Neuronal stem cell (in vitro differentiated cells): ENCODE data around the gene LYL1.

Source experiments
- DNase-seq: peaks from one replicate; pipeline ENCODE4 v3.0.0-alpha.2; 2013; ENCODE audit warnings: low spot score
- H2AFZ ChIP-seq: one replicate; pipeline ENCODE4 v1.6.1; 2013; ENCODE audit warnings: mild to moderate bottlenecking, low read length, inconsistent platforms
- H2AK5ac ChIP-seq: 2 replicates; pipeline ENCODE4 v1.6.1; 2013; ENCODE audit warnings: low read depth, mild to moderate bottlenecking, inconsistent platforms, low read length, moderate library complexity, mixed read lengths
- H2BK120ac ChIP-seq: 2 replicates; pipeline ENCODE4 v1.6.1; 2013; ENCODE audit warnings: low read depth, mild to moderate bottlenecking, inconsistent platforms, low read length, moderate library complexity, mixed read lengths
- H2BK12ac ChIP-seq: one replicate; pipeline ENCODE4 v1.6.1; 2013; ENCODE audit warnings: low read length, inconsistent platforms
- H2BK15ac ChIP-seq: 2 replicates; pipeline ENCODE4 v1.6.1; 2013; ENCODE audit warnings: mild to moderate bottlenecking, low read length, inconsistent platforms, mixed read lengths
- H2BK5ac ChIP-seq: one replicate; pipeline ENCODE4 v1.6.1; 2013; ENCODE audit warnings: inconsistent platforms, mild to moderate bottlenecking, low read length, moderate library complexity
- H3K14ac ChIP-seq: one replicate; pipeline ENCODE4 v1.6.1; 2013; ENCODE audit warnings: low read length, inconsistent platforms
- H3K18ac ChIP-seq: 2 replicates; pipeline ENCODE4 v1.6.1; 2013; ENCODE audit warnings: low read length, inconsistent platforms
- H3K23ac ChIP-seq: 2 replicates; pipeline ENCODE4 v1.6.1; 2013; ENCODE audit warnings: low read depth, mild to moderate bottlenecking, mixed read lengths, low read length, inconsistent platforms; ENCODE audit not compliant: poor library complexity
- H3K27ac ChIP-seq: replicated peaks from 3 replicates; pipeline ENCODE4 v1.5.1; 2013; ENCODE audit warnings: low read length, inconsistent platforms
- H3K27me3 ChIP-seq, 3 experiments: 2 replicates each; pipeline ENCODE4 v1.6.1; 2013; ENCODE audit warnings: low read length in 3 of 3, mild to moderate bottlenecking in 2 of 3, inconsistent platforms in 1 of 3, low read depth in 1 of 3, mixed read lengths in 1 of 3, moderate library complexity in 1 of 3; ENCODE audit not compliant: control insufficient read depth in 3 of 3, insufficient read depth in 3 of 3
- H3K36me3 ChIP-seq, 2 donors: replicated peaks in 1 of 2; 2 replicates each; pipeline ENCODE4 v1.6.1; 2013; ENCODE audit warnings: low read length in 2 of 2; ENCODE audit not compliant: control insufficient read depth in 2 of 2, insufficient read depth in 2 of 2
- H3K4ac ChIP-seq: 2 replicates; pipeline ENCODE4 v1.6.1; 2013; ENCODE audit warnings: inconsistent platforms, mild to moderate bottlenecking, low read length, moderate library complexity
- H3K4me1 ChIP-seq, 2 donors: 1 replicate in 1 of 2; 2 replicates in 1 of 2; pipeline ENCODE4 v1.6.1; 2013; ENCODE audit warnings: low read length in 2 of 2, low read depth in 1 of 2; ENCODE audit not compliant: control insufficient read depth in 2 of 2, insufficient read depth in 1 of 2
- H3K4me2 ChIP-seq: one replicate; pipeline ENCODE4 v1.6.1; 2013; ENCODE audit warnings: mild to moderate bottlenecking, low read length, inconsistent platforms; ENCODE audit not compliant: insufficient read depth, poor library complexity, severe bottlenecking
- H3K4me3 ChIP-seq, 2 donors: 2 replicates each; pipeline ENCODE4 v1.5.1; 2013; ENCODE audit warnings: low read length in 2 of 2, mild to moderate bottlenecking in 2 of 2, inconsistent platforms in 1 of 2, moderate library complexity in 1 of 2
- H3K79me1 ChIP-seq: one replicate; pipeline ENCODE4 v1.6.1; 2013; ENCODE audit warnings: low read depth, mild to moderate bottlenecking, inconsistent platforms, low read length, moderate library complexity
- H3K9ac ChIP-seq: one replicate; pipeline ENCODE4 v1.6.1; 2013; ENCODE audit warnings: mild to moderate bottlenecking, low read depth, low read length, inconsistent platforms; ENCODE audit not compliant: poor library complexity
- H3K9me3 ChIP-seq, 2 donors: replicated peaks in 1 of 2; 2 replicates each; pipeline versions ENCODE3 to v1.6.1; 2013; ENCODE audit warnings: low read length in 2 of 2, mild to moderate bottlenecking in 2 of 2, inconsistent platforms in 1 of 2, low read depth in 1 of 2, mixed read lengths in 1 of 2, moderate library complexity in 1 of 2; ENCODE audit not compliant: control insufficient read depth in 2 of 2, insufficient read depth in 1 of 2
- H4K8ac ChIP-seq: one replicate; pipeline ENCODE4 v1.6.1; 2013; ENCODE audit warnings: low read depth, mild to moderate bottlenecking, inconsistent platforms, low read length, moderate library complexity
- H4K91ac ChIP-seq: one replicate; pipeline ENCODE4 v1.6.1; 2013; ENCODE audit warnings: low read length, low read depth, mild to moderate bottlenecking, inconsistent platforms; ENCODE audit not compliant: poor library complexity
- WGBS, 2 donors: extraction: QIAGEN DNeasy Blood & Tissue Kit; methylation state at CpG; one replicate each; pipeline ENCODE4 v1.1.7; 2013; ENCODE audit warnings: missing lambda C conversion rate in 2 of 2, mixed read lengths in 1 of 2; ENCODE audit not compliant: insufficient read length in 2 of 2, insufficient replicate concordance in 1 of 2; ENCODE audit errors: extremely low coverage in 2 of 2; 5-methylcytosine and 5-hydroxymethylcytosine counted together

LYL1 gene

GRCh38 chr19:13091400-13092157 is 11.1 kb downstream of the LYL1 start:
- Histone ChIP-seq H2BK15ac (peak overlapping the region; percentile 77), H3K4ac (no peak overlapping the region), H3K14ac (no peak overlapping the region), H3K23ac (peak overlapping the region; percentile 76), H3K27ac (no peak overlapping the region), H2BK5ac (no peak overlapping the region), H3K27me3 (peaks cover 0 to 92% (median 28%) of the 10 kb centered on the region in 3 experiments), H3K36me3 (no peaks in the 10 kb centered on the region), H4K8ac (no peak overlapping the region), H3K79me1 (no peaks in the 10 kb centered on the region), H3K4me2 (no peak overlapping the region), H3K4me3 (no peak overlapping the region), H2BK120ac (no peak overlapping the region), H2BK12ac (no peak overlapping the region), H2AFZ (no peak overlapping the region), H3K18ac (peak overlapping the region; percentile 24), H3K4me1 (peaks cover 24 to 42% of the 10 kb centered on the region in 2 donors), H3K9ac (no peak overlapping the region), H2AK5ac (no peak overlapping the region), H3K9me3 (no peaks in the 10 kb centered on the region), H4K91ac (no peak overlapping the region)
- no CpG with 5 or more reads among the region's 25 CpGs for WGBS, 2 donors
- DNase-seq: no peak

DNA sequence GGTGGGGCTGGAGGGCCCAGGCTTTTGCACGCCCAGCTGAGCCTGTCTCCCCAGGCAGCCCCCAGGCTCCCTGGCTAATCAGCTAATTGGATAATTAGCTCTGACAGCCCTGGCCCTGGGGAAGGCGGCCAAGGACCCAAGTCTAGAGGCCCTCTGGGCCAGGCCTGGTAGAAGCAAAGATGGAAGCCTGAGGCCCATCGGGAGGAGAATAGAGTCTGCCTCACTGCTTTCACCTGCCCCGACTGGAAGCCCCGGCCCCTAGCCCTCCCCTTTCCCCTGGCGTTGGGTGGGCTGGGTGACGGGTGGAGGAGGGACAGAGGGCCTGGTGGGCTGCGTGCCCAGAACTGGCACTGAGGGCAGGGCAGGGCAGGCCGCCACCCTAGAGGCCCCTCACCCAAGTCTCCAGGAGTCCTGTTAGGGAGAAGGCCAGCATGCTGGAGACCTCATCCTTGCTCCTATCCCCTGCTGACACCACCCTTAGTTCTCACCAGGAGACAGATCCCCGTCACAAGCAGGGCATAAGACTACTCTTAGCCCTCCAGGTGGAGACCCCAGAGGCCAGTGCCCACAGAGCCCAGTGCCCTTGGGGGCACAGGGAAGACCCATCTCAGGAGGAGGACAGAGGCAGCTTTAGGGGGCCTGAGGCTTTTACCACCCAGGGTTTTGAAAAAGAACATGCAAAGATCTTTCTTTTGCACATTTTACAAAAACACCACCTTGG is 12.0 kb downstream of the LYL1 start:
- Histone ChIP-seq H3K14ac (no peak overlapping the region), H3K4me2 (no peak overlapping the region), H3K23ac (no peak overlapping the region), H3K18ac (no peak overlapping the region), H3K36me3 (no peaks in the 10 kb centered on the region), H3K9ac (no peak overlapping the region), H3K9me3 (no peaks in the 10 kb centered on the region), H4K91ac (no peak overlapping the region), H2AFZ (no peak overlapping the region), H2BK15ac (no peak overlapping the region), H2BK5ac (no peak overlapping the region), H2BK120ac (no peak overlapping the region), H4K8ac (no peak overlapping the region), H3K27ac (no peak overlapping the region), H2BK12ac (no peak overlapping the region), H3K79me1 (no peaks in the 10 kb centered on the region), H3K27me3 (peaks cover 0 to 92% (median 27%) of the 10 kb centered on the region in 3 experiments), H3K4ac (no peak overlapping the region), H3K4me1 (peaks cover 24 to 34% of the 10 kb centered on the region in 2 donors), H2AK5ac (no peak overlapping the region), H3K4me3 (no peak overlapping the region)
- WGBS, 2 donors: no CpG with 5 or more reads among the region's 10 CpGs
- no peak for DNase-seq

DNA sequence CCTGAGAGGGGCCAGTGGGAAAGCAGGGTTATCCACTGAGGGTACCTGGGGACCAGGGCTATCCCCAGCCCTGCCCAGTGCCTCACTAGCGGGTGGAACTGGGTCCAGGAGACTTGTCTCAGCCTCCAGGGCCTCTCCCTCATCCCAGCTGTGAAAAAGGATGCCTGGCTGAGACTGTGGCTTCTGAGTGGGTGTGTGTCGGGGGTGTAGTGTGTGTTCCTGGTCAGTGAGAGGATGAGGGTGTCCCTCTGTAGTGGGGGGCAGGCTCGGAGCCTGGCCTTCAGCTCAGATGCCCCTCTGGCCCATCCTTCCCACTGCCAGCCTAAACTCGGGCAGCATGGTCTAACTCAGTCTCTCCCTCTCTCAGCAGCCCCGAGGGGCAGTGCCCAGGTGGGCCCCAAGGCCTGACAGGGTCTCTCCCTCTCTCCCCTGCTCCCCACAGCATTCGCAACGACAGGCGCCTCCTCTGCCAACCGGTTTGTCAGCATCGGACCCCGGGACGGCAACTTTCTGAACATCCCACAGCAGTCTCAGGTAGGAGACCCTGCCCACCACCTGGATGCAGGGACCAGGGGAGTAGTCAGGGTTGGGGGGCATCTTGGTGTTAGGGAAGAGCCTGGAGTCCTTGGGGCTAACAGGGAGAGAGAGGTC is 12.7 kb downstream of the LYL1 start:
- Histone ChIP-seq H2BK5ac (peak overlapping the region; percentile 4), H3K14ac (no peak overlapping the region), H2BK120ac (no peak overlapping the region), H3K4ac (no peak overlapping the region), H3K23ac (peak overlapping the region; percentile 13), H3K9ac (peak overlapping the region; percentile 25), H4K8ac (no peak overlapping the region), H3K27me3 (peaks cover 0 to 92% (median 25%) of the 10 kb centered on the region in 3 experiments), H2AFZ (no peak overlapping the region), H2BK15ac (no peak overlapping the region), H3K4me1 (peaks cover 19 to 28% of the 10 kb centered on the region in 2 donors), H3K36me3 (no peaks in the 10 kb centered on the region), H3K4me3 (no peak overlapping the region), H3K27ac (no peak overlapping the region), H3K18ac (peak overlapping the region; percentile 25), H2BK12ac (peak overlapping the region; percentile 52), H3K79me1 (no peaks in the 10 kb centered on the region), H3K4me2 (no peak overlapping the region), H2AK5ac (peak overlapping the region; percentile 30), H4K91ac (peak overlapping the region; percentile 1), H3K9me3 (no peaks in the 10 kb centered on the region)
- no peak for DNase-seq
- no CpG with 5 or more reads among the region's 12 CpGs for WGBS, 2 donors
